NCI-H774 (cell line): ENCODE measurements around the gene GRM7.

Source experiments
- DNase-seq: peaks from one replicate; lab custom pipeline; 2025; lab: John Stamatoyannopoulos, UW

GRM7 gene

DNA sequence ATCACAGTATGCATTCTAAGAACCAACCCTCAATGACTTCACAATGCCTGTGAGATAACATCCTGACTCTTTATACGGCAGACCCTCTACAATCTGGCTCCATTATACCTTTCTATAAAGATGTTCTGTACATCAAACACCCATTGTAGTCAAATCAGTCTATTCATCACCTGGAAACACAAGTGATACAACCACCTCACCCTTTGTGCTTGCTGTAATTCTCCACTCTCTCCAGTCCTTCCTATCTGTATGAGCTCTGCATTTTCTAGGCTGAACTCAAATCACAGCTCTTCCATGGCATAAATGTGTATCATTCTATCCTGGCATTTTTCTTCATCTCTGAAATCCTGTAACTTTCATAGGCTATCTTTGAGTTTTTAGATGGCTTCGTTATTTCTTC, 539.4 kb downstream of the GRM7 start:
- no peak for DNase-seq

- no peak for DNase-seq
Observed at GRCh38 chr3:7401418-7401817, 540.5 kb downstream of the GRM7 start.

DNA sequence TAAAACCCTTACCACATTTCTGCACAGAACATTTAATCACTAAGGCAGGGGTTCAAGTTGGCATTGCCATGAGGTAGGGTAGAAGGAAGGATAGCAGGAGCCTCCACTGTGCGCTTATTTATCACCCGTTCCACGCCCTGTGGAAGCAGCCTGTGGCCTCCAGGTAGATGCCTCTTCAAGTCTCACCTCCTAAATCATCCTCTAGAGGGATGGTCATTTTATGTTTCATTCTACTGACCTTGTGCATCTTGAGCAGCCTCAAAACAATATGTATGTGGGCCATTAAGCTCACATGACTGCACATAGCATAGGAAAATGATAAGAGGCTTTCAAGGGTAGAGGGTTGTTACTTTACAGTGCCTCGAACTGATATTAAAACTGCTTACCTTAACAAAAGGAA, 546.2 kb downstream of the GRM7 start:
- no peak for DNase-seq

DNA sequence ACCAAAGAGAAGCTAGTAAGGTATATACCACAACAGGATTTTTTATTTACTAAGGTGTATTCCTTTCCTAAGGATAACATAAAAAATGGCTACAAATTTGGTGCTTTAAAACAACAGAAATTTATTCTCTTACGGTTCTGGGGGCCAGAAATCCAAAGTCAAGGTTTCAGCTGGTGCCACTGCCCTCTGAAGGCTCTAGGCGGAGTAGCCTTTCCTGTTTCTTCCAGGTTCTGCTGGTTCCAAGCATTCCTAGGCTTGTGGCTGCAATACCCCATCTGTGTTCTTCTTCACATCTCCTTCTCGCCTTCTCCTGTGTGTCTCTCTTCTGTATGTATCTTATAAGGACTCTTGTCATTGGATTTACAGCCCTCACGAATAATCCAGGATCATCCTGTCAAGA, 549.9 kb downstream of the GRM7 start:
- DNase-seq: no peak

DNA sequence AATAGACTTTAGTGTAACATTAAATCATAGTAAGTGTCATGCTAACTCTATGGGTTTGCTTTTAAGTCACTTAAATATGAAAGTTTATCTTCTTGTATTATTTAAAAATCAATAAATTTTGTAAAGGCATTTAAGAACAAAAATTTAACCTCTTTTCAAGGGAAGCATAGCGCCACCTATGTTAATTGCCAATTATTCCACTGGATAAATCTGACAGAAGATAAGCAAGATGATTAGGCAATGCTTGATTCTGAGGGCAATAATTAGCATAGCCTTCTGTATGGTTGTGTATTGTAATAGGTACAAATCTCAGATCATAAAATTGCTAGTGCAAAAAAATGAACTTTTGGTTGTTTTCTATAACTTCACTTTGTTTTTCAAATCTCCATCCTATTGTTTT, 560.1 kb downstream of the GRM7 start:
- DNase-seq: no peak

GRCh38 chr3:7423036-7423435, 562.1 kb downstream of the GRM7 start:
- no peak for DNase-seq

DNA sequence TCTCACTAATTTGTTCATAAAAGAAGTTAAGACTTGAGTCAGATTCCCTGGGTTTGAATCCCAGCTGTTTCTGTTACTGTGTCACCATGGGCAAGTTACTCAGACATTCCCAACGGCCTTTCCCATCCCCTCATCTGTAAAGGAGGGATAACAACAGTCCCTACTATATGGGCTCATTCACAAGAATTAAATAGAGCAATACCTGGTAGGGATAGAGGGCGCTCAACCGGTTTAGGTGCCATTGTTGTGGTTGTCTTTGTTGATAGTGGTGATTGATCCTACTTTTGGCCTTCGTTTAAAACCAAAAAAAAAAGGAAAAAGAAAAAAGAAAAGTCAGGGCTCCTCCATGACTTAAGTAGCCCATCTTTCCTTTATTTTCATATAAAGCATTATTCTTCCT, 563.1 kb downstream of the GRM7 start:
- no peak for DNase-seq

- peak; percentile 52 for DNase-seq
Observed at GRCh38 chr3:7428206-7428718, 567.3 kb downstream of the GRM7 start.

DNA sequence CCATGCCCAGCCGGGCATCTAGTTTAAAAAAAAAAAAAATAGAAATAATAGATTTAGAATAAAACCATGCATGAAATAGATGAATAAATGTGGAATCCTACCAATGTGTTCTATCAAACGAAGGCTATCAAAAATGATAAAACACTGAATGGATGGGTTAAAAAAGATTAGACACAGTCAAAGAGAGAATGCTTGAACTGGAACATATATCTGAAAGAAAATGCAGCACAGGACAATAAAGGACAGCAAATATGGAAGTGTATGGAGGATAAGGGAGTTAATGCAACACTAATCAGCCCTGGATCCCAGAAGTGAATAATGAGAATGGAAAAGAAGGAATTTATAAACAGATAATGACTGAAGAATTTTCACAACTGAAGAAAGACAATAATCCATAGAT, 571.7 kb downstream of the GRM7 start:
- DNase-seq: no peak

DNA sequence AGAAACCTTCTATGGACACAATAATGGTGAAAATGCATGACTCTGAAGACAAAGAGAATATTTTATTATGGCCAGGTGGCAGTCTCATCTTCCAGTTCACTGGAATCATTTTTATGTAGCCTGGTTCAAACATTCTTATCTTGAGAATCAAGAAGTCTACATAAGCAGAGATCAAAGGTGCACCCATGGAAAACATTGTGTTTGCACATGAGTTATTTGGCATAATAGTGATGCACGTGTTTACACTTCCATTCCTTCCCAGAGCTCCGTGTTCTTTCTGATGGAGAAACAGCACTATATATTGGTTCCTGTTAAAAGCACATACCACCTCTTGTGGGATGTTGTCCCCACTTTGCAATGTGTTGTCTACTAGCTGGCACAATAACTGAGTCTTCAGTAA, 572.2 kb downstream of the GRM7 start:
- DNase-seq: no peak

GRCh38 chr3:7436542-7436941, 575.6 kb downstream of the GRM7 start:
- DNase-seq: no peak

DNA sequence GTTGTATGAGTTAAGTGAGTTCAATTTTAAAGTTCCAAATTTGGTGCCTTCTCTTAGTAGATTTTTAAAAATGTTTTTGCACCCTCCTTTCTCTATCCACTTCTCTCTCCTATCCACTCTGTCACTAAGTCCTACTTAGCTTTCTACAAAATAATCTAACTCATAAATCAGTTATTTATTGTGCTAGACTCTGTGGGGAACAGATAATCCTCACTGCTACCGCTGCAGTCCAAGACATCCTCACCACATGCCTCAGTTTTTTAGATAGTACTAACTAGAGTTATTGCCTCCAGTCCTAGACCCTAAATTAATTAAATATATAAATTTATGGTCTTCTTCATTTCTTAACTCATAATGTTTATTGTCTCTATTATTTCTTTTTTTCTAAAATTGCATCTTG, 576.3 kb downstream of the GRM7 start:
- DNase-seq: no peak

DNA sequence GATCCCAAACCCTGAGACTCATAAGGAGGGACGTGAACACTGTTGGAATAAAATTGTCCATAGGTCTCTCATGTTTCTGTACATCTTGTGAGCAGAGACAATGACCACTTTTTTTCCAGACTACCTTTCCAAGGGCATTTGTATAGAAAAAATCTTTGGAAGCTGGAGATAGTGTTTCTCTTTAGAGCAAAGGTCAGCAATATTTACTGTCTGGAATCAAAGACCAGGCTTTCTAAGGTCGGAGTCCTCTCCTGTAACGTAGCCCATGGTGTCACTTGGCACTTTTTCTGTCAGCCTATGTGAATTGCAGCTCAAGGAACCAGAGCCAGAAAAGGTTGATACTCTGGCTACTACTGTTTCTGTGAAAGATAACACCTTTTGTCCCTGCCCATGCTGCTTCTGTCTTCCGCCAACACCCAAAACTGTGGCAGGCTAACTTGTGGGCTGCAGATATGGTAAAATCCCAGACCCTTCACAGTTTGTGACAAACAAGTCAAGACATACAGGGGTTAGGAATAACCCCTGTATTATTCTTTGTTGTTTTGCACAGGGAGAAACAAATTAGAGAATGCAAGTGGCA, 578.3 kb downstream of the GRM7 start:
- DNase-seq: no peak

- DNase-seq: no peak
Observed at GRCh38 chr3:7444886-7445285, 584.0 kb downstream of the GRM7 start.

DNA sequence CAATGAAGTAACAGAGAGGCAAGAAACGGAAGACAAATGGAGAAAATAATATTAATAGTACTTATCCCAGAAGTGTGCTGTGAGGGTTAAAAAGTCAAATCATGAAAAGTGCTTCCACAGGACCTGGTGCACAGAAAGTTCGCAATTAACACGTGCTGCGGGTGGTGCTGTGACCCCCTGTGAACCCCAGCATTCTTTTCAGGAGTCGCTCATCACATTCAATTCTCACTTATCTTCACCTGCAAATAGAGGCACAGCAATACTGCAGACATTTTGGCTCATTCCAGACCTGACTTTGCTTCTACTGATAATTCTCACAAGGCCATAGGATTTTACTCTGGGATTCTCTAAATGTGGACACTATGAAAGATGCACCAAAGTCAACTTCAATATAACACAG, 584.4 kb downstream of the GRM7 start:
- DNase-seq: no peak

- DNase-seq: no peak
Observed at GRCh38 chr3:7447197-7447769, 586.4 kb downstream of the GRM7 start.

DNA sequence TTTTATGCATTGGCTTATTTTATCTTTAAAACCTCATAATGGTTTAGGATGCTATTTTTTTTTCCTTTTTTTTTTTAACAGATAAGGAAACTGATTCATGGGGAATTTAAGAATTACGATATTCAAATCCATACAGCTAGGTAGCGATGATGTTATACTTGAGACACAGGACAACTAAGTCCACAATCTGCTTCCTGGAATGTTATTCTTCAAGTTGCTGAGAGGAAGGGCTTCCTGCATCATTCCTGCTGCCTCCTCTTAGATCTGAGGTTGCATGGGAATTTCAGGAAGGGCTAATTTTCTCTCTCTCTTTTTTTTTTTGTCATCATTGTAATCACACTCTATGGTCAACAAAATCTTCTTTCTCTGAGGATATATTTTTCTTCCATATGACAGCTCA, 595.5 kb downstream of the GRM7 start:
- no peak for DNase-seq

GRCh38 chr3:7461202-7461825, 600.4 kb downstream of the GRM7 start:
- DNase-seq: no peak

DNA sequence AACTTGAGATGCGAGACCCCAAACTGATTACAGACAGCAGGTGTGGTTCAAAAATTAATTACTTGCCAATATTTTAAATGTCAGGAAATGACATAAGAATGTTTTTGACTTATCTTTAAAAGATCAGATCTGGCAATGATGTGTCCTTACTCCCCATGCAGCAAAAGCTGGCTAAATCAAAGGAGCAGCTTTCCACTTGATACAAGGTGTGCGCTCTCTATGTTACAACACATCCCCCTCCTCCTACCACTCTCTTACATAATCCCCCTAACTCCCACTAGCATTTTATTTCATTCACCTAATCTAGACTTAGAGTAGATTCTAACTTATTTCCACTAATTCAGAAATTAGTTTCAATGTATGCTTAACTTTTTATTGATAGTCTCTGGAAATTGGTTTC, 609.0 kb downstream of the GRM7 start:
- DNase-seq: no peak

DNA sequence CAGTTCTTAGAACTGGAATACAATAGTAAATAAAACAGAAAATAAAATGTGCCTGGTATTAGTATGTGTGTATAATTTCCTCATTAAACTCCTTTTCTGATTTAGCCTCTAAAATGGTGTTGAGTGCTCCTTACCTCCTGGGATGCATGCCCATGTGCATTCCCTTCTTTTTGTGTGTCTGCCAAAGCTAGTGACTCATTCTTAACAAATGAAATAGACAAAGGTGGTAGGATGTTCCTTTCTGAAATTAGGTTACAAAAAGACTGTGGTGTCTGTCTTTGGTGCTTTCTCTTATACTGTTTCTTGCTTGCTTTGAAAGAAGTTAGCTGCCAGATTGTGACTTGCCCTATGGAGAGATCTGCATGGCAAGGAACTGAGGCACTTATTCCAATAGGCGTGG, 623.7 kb downstream of the GRM7 start:
- no peak for DNase-seq

DNA sequence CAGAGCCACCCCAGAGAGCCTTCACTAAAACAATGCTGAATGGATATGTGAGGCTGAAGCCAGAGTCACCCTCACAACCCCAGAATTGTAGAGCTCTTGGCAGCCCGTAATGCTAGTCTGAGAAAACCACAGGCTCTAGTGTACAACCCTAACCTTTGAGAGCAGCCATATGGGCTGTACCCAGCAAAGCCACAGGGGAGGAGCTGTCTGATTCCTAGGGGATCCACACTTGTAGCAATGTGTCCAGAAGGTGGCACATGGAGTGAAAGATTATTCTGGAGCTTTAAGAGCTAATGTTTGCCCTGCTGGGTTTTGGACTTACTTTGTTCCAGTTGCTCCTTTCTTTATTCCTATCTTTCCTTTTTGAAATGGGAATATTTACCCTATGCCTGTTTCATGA, 626.8 kb downstream of the GRM7 start:
- no peak for DNase-seq

- DNase-seq: no peak
Observed at GRCh38 chr3:7489417-7489816, 628.5 kb downstream of the GRM7 start.

DNA sequence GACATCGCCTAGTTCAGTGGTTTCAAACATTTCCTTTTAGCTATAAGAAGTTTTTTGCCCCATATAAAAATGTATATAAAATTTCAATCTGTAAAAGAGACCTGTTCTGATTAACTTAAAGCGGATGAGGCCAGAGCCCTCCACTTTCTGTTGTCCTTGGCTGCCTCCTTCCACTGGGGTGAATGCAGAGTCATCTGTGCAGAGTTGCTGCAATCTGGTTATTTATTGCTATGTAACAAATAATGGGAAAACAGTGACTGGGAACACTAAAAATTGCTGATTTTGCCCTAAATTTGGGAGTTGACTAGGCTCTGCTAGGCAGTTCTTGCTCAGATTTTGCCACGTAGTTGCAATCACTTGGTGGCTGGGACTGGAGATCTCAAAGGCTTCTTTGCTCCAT, 637.8 kb downstream of the GRM7 start:
- DNase-seq: no peak

- DNase-seq: no peak
Observed at GRCh38 chr3:7503431-7503830, 642.5 kb downstream of the GRM7 start.
